Fibroblast of lung (primary cell): ENCODE measurements around the gene PPP2R3B. TPM values are rescaled to one million over a fixed set of nuclear protein-coding genes. Genes with fewer than 3 reads are reported as not detected.

Source experiments
- DNase-seq, 2 donors: peaks; one replicate each; pipeline versions ENCODE4 v3.0.0 to v3.0.0-alpha.2; 2010; ENCODE audit warnings: low read depth in 2 of 2
- H2AFZ ChIP-seq: 2 replicates; pipeline ENCODE4 v1.5.1; 2012; ENCODE audit warnings: low read length, control low read depth, inconsistent platforms
- H3K27ac ChIP-seq: 2 replicates; pipeline ENCODE4 v1.5.1; 2011; ENCODE audit warnings: low read length, control low read depth; ENCODE audit not compliant: insufficient read depth
- H3K27me3 ChIP-seq: 2 replicates; pipeline ENCODE4 v1.5.1; 2011; ENCODE audit warnings: mild to moderate bottlenecking, low read length; ENCODE audit not compliant: control insufficient read depth, insufficient read depth
- H3K36me3 ChIP-seq: 2 replicates; pipeline ENCODE4 v1.5.1; 2011; ENCODE audit warnings: low read length; ENCODE audit not compliant: control insufficient read depth, insufficient read depth
- H3K4me1 ChIP-seq: 2 replicates; pipeline ENCODE4 v1.5.1; 2011; ENCODE audit warnings: low read length; ENCODE audit not compliant: control insufficient read depth, insufficient read depth; ENCODE audit errors: extremely low read depth
- H3K4me2 ChIP-seq: 2 replicates; pipeline ENCODE4 v1.5.1; 2011; ENCODE audit warnings: low read length, control low read depth; ENCODE audit not compliant: insufficient read depth; ENCODE audit errors: extremely low read depth
- H3K4me3 ChIP-seq, 4 experiments: fragments of 200-600 bp in 1 of 4; sonication (generic) in 1 of 4; replicated peaks in 1 of 4; 2 replicates each; pipeline ENCODE4 v1.5.1; 2011 to 2016; ENCODE audit warnings: low read length in 4 of 4, low read depth in 3 of 4, mild to moderate bottlenecking in 3 of 4, control low read depth in 2 of 4, inconsistent platforms in 1 of 4, mixed read lengths in 1 of 4; ENCODE audit not compliant: insufficient read depth in 1 of 4; ENCODE audit errors: control extremely low read depth in 1 of 4
- H3K79me2 ChIP-seq: 2 replicates; pipeline ENCODE4 v1.5.1; 2012; ENCODE audit warnings: mild to moderate bottlenecking, low read length, inconsistent platforms; ENCODE audit not compliant: control insufficient read depth, insufficient read depth
- H3K9ac ChIP-seq: 2 replicates; pipeline ENCODE4 v1.5.1; 2011; ENCODE audit warnings: mild to moderate bottlenecking, low read length, control low read depth; ENCODE audit not compliant: insufficient read depth
- H3K9me3 ChIP-seq: 2 replicates; pipeline ENCODE4 v1.5.1; 2012; ENCODE audit warnings: low read depth, low read length; ENCODE audit not compliant: control insufficient read depth, insufficient read depth
- H4K20me1 ChIP-seq: 2 replicates; pipeline ENCODE4 v1.5.1; 2011; ENCODE audit warnings: low read length; ENCODE audit not compliant: control insufficient read depth, insufficient read depth; ENCODE audit errors: extremely low read depth
- CTCF ChIP-seq, 2 donors: IDR thresholded peaks in 1 of 2; conservative IDR thresholded peaks in 1 of 2; 1 replicate in 1 of 2; 2 replicates in 1 of 2; pipeline ENCODE4 v1.5.1; 2011 to 2012; ENCODE audit warnings: low read length in 2 of 2, control low read depth in 1 of 2, inconsistent platforms in 1 of 2, low read depth in 1 of 2, mild to moderate bottlenecking in 1 of 2
- EZH2 ChIP-seq: IDR thresholded peaks from 2 replicates; pipeline ENCODE4 v1.5.1; 2012; ENCODE audit warnings: low read length, control low read depth, mild to moderate bottlenecking; ENCODE audit errors: missing control alignments
- polyA plus RNA-seq, 2 donors: library from polyadenylated mRNA; depleted of rRNA in 1 of 2; stranded (reverse) in 1 of 2; unstranded in 1 of 2; fragments of >200 nt; gene quantifications; 2 replicates each; pipeline ENCODE4 v1.2.1, GENCODE V29; 2011 to 2012; ENCODE audit warnings: missing spikeins in 1 of 2
- total RNA-seq: library from RNA; depleted of rRNA; stranded (reverse); fragments of >200 nt; gene quantifications from 2 replicates; pipeline ENCODE4 v1.2.1, GENCODE V29; 2014

Gene PPP2R3B
- total and polyA plus RNA-seq, 2 donors (not counting 1 experiment from before 2014, with no cell fraction given), result 3.2 to 14.7 TPM

DNA sequence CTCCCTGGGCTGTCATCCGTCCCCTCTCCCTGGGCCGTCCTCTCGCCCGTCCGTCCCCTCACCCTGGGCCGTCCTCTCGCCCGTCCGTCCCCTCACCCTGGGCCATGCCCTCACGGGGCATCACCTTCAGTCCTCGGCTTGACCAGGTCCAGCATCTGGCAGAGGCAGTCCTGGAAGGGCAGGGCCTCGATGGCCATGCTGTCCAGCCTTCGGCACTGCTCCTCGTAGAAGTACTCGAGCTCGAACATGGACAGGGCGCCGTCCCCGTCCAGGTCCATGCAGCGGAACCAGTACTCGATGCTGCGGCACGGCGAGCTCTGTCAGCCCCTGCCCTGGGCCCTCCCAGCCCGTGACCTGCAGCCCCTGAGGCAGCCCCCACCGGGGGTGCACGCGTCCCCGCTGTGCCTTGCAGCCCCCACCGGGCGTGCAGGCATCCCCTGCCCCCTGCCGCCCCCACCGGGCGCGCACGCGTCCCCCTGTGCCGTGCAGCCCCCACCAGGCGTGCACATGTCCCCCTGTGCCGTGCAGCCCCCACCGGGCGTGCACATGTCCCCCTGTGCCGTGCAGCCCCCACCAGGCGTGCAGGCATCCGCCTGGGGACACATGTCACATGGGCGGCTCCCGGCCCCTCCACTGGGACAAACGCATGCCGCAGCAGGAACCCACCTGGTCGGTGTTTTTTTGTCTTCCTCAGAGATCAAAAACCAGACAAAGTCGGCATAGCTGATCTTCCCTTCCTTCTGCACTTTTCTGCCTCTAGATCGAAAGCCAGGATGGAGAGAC, 45.9 kb downstream of the PPP2R3B start:
- Histone ChIP-seq H3K4me3 (no peak overlapping the region), H3K9me3 (no peaks in the 10 kb centered on the region), H3K9ac (no peak overlapping the region), H3K79me2 (no peaks in the 10 kb centered on the region), H3K27me3 (no peaks in the 10 kb centered on the region), H2AFZ (no peak overlapping the region), H3K27ac (no peak overlapping the region), H3K4me1 (no peaks in the 10 kb centered on the region), H4K20me1 (no peaks in the 10 kb centered on the region), H3K4me2 (no peak overlapping the region), H3K36me3 (no peaks in the 10 kb centered on the region)
- TF ChIP-seq CTCF (conservative IDR thresholded peaks at IDR 0.05 in 1 of 2, IDR thresholded peaks at IDR 0.05 in 1 of 2; ENCODE audit: low read depth in 1 of 2, low read length in 2 of 2) (no peak), EZH2 (no peak)
- no peak for DNase-seq

DNA sequence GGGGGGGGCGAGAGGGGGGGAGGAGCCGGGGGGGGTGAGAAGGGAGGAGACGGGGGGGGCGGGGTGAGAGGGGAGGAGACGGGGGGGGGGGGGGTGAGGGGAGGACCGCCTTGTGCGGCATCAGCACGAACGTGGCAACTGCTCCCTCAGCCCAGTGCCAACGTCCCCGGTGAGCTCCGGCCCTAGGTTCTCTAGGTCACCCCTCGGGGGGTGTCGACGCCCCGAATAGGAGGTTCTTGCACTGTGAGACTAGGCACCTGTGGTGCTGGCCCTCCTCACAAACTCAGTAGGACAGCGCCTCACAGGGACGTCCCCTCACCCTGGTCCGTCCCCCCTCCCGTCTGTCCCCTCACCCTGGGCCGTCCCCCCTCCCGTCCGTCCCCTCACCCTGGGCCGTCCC, 46.6 kb downstream of the PPP2R3B start:
- Histone ChIP-seq H3K4me3 (no peak overlapping the region), H4K20me1 (no peaks in the 10 kb centered on the region), H3K4me2 (no peak overlapping the region), H3K9me3 (no peaks in the 10 kb centered on the region), H3K4me1 (no peaks in the 10 kb centered on the region), H3K36me3 (no peaks in the 10 kb centered on the region), H3K27me3 (no peaks in the 10 kb centered on the region), H3K27ac (no peak overlapping the region), H3K79me2 (no peaks in the 10 kb centered on the region), H3K9ac (no peak overlapping the region), H2AFZ (no peak overlapping the region)
- DNase-seq, result no peak
- TF ChIP-seq CTCF (conservative IDR thresholded peaks at IDR 0.05 in 1 of 2, IDR thresholded peaks at IDR 0.05 in 1 of 2; ENCODE audit: low read depth in 1 of 2, low read length in 2 of 2) (no peak), EZH2 (no peak)

DNA sequence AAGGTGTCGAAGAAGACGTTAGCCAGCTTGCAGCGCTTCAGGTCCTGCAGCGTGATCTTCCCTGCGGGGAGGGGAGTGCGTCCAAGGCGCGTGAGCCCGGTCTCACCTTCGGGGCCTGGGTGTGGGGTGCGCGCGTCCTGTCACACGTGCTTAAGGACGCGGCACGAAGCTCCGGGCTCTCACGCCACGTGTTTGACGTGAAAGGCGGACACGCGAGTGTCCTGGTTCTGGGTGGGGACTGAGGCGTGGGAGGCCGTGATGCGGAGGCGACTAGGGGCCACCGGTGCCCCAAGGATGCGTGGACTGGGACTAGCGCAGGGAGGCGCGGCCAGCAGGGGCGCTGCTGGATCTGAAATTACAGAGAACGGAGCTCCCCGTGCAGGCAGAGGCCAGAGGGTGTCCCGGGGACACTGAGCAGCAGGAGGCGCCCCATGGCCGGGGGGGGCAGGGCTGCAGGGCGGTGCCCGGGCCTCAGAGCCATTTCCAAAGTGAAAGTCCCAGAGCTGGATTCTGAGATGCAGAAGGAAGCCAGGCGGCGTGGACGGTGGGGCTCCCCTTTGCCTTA, 47.8 kb downstream of the PPP2R3B start:
- Histone ChIP-seq H3K9ac (no peak overlapping the region), H3K79me2 (no peaks in the 10 kb centered on the region), H3K27me3 (no peaks in the 10 kb centered on the region), H3K27ac (no peak overlapping the region), H2AFZ (no peak overlapping the region), H3K4me2 (no peak overlapping the region), H4K20me1 (no peaks in the 10 kb centered on the region), H3K4me1 (no peaks in the 10 kb centered on the region), H3K4me3 (no peak overlapping the region), H3K36me3 (no peaks in the 10 kb centered on the region), H3K9me3 (no peaks in the 10 kb centered on the region)
- TF ChIP-seq CTCF (conservative IDR thresholded peaks at IDR 0.05 in 1 of 2, IDR thresholded peaks at IDR 0.05 in 1 of 2; ENCODE audit: low read depth in 1 of 2, low read length in 2 of 2) (no peak), EZH2 (no peak)
- no peak for DNase-seq
